ENCODE data around the gene ITGB4. TPM values are rescaled to one million over a fixed set of nuclear protein-coding genes. Genes with fewer than 3 reads are reported as not detected.
A peak's percentile ranks its signal among the peaks of the same experiment; 100 is the strongest.

ITGB4 gene
- total and polyA plus RNA-seq, 2 experiments from 2014 or later: 6.1 to 9.7 TPM

GRCh38 chr17:75779250-75779986 lies 58.2 kb downstream of the ITGB4 start:
- TF ChIP-seq EZH2phosphoT487 (IDR thresholded peaks at IDR 0.05; ENCODE audit: unreplicated experiment): no peak
- TF ChIP-seq ZNF462 (CRISPR knock-in tag; IDR thresholded peaks at IDR 0.05): no peak
- peak; percentile 100 for TF ChIP-seq POLR2AphosphoS5 (IDR thresholded peaks at IDR 0.05; ENCODE audit: low read depth)
- peak; percentile 95 for TF ChIP-seq CREB1 (CRISPR knock-in tag; IDR thresholded peaks at IDR 0.05; ENCODE audit: low read depth)
- TF ChIP-seq ETS1 (IDR thresholded peaks at IDR 0.05): peak; percentile 70

More at GRCh38 chr17:75779250-75779986, 58.2 kb downstream of the ITGB4 start:
- Histone ChIP-seq H3K9me2 (ENCODE audit: insufficient read depth) (no peaks in the 10 kb centered on the region), H3K4me3 (peak overlapping the region; percentile 80), H3F3A (replicated peaks; ENCODE audit: low read depth) (peaks cover 31% of the 10 kb centered on the region), H4K20me1 (replicated peaks; ENCODE audit: insufficient read depth) (peaks cover 18% of the 10 kb centered on the region), H3K4me2 (peak overlapping the region; percentile 91), H3K27me3 (ENCODE audit: insufficient read depth) (no peaks in the 10 kb centered on the region), H3K79me2 (replicated peaks; ENCODE audit: insufficient read depth) (peaks cover 22% of the 10 kb centered on the region), H3K27ac (ENCODE audit: low read depth) (peak overlapping the region; percentile 23; the same call in 1 of the 2 replicates), H2AFZ (no peak overlapping the region), H3K4me1 (ENCODE audit: insufficient read depth) (peaks cover 17% of the 10 kb centered on the region), H3K36me3 (ENCODE audit: insufficient read depth) (peaks cover 17% of the 10 kb centered on the region; the same call in 1 of the 2 replicates)
- H3K27ac Mint-ChIP-seq: peak overlapping the region; percentile 99
- H3K9me3 Mint-ChIP-seq: peaks cover 4% of the 10 kb centered on the region; the same call in 2 of the 3 replicates
- ATAC-seq (peak; percentile 77), DNase-seq (ENCODE audit: low spot score) (peak; percentile 100)
- H3K4me3 Mint-ChIP-seq: peak overlapping the region; percentile 92
- peaks cover 36% of the 10 kb centered on the region for H3K27me3 Mint-ChIP-seq (ENCODE audit: insufficient read depth, low read depth, poor library complexity)
- H3K36me3 Mint-ChIP-seq (ENCODE audit: low read depth): peaks cover 44% of the 10 kb centered on the region
- H3K4me1 Mint-ChIP-seq: peaks cover 44% of the 10 kb centered on the region

All from GM23338 (cell line).